G401.6 (cell line): ENCODE results near the gene CHPF.

Source experiments
- FAIRE-seq: peaks from 2 replicates; lab custom pipeline; 2012; peaks lifted over from hg19 to GRCh38; lab: Jason Lieb, UNC

The CHPF gene

GRCh38 chr2:219567791-219568361 is 24.3 kb upstream of the CHPF start:
- no peak for FAIRE-seq

- no peak for FAIRE-seq
These were observed 23.5 kb upstream of the CHPF start for GRCh38 chr2:219567131-219567530.

DNA sequence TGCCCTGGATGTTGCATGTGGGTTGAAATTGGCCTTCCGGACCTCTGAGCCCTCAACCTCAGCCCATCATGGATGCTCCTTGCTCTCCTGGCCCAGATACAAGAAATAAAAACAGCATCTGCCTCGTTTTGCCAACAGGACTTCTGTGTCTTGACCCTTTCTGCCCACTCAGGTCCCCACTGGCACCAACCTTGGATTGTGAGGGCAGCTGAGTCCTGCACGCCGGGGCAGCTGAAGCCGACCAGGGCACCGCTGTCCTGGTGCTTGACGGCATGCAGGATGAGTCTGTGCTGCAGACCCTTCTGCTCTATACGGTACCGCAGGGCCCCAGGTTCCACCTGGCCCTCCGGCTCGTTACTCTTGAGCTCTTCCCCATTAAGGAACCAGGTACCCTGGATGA is 23.0 kb upstream of the CHPF start:
- FAIRE-seq = no peak

- FAIRE-seq = no peak
These were observed 21.8 kb upstream of the CHPF start for GRCh38 chr2:219565130-219566080.

GRCh38 chr2:219563271-219563928 is 19.8 kb upstream of the CHPF start:
- FAIRE-seq = no peak

DNA sequence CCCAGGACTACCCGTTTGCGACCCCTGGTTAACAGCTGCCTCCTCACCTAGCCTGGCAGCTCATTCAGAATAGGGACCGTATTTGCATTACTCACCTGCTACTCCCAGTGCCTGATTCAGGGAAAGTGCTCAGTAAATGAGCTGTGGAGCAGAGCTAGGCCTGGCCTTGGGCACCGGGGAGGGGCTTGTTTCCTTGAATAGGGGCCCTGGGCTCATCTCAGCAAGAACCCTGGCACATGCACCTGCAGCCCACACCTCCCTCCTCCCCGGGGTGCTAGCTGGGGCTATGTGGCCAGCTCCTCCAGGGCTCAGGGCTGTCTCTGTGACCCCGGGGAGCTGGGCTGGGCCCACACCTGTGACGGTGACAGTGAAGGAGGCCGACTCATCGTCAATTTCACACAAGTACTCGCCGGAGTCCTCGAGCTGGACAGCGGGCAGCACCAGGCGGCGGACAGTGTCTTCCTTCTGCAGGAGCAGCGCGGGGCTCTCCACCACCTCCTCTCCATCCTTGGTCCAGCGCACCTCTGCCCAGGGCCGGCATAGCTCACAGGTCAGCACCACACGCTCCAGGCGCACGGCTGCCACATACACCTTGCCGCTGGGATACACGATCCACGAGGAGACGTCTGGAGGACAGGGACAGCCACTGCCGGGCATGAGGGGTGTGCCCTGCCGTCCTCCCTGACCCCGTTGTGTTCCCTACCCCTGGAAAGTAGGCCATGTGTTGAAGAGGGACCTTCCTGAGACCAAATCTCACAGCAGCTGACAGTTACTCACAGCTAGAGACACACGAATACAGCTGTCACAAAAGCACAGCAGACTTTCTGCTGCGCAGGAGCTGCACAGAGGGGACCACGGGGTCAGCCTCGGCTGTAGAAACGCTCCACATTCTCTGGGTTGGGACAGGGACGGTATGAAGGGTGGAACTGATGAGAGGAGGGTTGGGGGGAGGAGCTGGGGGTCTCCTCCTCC is 18.7 kb upstream of the CHPF start:
- FAIRE-seq = no peak

DNA sequence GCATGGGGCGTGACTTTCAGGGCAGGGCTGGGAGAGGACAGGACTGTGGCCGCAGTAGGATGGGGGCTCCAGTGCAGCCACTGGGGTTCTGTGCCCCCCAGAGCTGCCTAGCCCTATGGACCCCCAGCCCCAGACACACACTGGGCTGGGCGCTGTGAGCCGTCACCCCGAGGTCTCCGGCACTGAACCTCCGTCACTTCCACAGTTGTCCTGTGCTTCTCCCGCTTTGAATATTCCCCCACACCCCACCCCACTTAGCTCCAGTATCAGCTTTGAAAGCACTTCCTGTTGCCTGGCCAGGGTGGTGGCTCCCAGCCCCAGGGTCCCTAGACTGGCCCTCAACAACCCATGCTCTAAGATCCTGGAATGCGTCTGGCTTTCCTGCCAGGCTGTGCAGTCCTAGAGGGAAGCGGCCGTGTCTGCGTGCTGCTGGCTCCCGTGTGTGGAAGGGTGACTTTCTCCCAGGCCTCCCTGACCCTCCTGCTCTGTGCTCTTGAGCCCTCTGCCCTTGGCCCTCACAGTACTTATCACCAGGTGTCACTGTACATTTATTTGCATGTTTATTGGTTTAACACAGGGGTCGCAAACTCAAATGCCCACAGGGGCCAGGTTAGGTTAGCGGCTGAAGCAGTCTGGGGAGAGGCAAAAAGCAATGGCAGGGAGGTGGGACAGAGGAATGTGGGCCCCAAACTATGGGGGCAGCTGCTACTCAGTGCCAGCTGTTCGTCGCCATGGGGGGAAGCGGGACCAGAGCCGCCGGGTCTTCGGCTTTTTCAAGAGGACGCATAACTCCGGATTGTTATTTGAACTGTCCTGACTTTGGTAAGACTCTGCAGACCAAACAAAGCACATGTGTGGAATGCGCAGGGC is 17.8 kb upstream of the CHPF start:
- no peak for FAIRE-seq

GRCh38 chr2:219560893-219561178 is 17.2 kb upstream of the CHPF start:
- FAIRE-seq = no peak

DNA sequence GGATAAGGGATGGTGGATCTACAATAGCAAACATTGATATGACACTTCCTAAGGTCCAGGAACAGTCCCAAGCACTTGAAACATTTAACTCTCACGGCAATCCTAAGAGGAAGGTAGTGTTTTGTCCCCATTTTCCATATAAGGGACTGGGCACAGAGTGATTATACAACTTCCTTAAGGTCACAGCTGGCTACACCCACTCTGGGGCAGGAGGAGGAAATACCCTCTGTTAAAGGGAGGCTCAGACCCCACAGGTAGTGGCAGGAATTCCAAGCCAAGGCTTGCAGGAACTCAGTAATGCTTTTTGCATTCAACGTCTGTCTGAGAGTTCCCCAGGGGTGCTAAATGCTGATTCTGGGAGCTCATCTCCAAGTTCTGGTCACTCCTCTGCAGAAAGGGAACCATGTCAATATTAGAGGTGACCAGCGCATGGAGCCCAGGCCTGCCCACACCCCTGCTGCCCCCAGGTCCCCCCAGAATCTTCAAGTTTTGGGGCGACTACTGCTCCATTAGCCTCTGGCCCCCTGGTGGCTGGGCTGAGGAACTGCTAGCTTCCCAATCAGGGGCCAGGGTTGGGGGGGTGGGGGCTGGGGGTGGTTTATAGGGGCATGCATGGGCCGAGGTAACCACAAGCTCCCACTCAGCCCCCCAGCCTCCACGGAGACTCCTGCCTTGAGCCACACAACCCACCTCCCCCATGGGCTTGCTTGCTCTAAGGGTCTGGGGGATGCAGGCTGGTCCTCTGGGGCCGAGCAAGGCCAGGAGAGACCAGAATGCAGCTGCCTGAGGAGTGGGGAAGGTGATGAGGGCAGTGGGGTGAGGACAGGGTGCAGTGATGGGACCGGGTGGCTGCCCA is 16.7 kb upstream of the CHPF start:
- FAIRE-seq = no peak

DNA sequence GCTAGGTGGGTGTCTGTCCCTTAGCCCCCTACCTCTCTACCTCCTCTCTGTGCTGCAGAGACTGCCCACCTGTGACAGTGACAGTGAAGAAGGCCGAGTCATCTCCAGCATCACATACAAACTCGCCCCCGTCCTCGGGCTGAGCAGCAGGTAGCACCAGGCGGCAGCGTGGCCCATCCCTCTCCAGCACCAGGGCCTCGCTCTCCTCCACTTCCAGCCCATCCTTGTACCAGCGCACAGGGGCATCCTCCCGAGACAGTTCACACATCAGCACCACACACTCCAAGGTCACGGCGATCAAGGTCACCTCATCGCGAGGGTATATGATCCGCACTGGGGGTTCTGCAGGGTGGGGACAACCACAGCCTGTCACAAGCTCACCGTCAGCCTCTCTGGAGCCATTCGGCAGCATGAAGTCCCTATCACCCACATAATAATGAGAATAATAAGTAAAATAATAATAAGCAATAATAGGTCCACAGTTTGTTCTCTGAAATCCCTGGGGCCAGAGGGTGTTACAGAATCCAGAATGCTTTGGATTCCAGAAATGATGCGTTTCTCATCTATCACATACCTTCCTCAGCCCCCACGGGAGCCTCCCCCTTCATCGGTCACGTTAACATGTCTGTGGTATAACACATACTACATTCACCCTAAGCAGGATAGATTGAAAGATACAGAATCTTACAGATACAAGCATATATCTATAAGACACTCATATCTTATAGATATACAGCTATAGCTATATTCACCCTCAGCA is 15.7 kb upstream of the CHPF start:
- no peak for FAIRE-seq

- FAIRE-seq = no peak
These were observed 14.5 kb upstream of the CHPF start for GRCh38 chr2:219557791-219558785.

DNA sequence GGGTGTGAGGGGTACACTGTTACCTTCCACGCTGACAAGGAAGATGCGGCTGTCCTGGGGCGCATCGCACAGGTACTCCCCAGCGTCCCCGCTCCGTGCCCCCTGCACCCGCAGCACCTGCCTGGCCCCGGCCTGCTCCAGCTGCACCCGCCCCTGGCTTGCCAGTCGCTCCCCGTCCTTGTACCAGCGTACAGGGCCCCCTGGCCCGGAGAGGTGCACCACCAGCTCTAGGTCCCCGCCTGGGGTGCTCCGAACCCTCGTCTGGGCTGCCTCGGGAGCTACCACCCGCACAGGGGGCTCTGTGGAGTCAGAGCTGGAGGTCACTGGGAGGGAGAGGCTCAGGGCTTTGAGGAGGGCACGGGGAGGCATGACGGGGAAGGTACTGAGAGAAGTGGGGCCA is 13.7 kb upstream of the CHPF start:
- FAIRE-seq = no peak

- FAIRE-seq = no peak
These were observed 12.8 kb upstream of the CHPF start for GRCh38 chr2:219556413-219556812.

DNA sequence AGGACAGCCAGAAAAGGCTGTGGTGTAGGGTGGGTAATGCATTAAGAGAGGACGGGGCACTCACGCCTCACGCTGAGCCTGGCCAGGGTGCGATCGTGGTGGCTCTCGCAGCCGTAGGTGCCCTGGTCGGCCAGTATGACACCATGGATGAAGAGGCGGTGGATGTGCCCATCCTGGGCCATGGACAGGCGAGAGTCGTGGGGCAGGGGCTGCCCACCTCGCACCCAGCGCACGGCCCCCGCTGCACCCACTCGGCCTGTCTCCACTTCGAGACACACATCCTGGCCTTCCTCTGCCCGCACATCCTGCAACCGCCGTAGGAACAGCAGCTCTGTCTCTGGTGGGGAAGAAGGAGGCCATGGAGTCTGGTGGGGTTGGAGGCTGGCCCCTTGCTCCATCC is 12.3 kb upstream of the CHPF start:
- FAIRE-seq = no peak

- FAIRE-seq = no peak
These were observed 10.7 kb upstream of the CHPF start for GRCh38 chr2:219554350-219554749.

DNA sequence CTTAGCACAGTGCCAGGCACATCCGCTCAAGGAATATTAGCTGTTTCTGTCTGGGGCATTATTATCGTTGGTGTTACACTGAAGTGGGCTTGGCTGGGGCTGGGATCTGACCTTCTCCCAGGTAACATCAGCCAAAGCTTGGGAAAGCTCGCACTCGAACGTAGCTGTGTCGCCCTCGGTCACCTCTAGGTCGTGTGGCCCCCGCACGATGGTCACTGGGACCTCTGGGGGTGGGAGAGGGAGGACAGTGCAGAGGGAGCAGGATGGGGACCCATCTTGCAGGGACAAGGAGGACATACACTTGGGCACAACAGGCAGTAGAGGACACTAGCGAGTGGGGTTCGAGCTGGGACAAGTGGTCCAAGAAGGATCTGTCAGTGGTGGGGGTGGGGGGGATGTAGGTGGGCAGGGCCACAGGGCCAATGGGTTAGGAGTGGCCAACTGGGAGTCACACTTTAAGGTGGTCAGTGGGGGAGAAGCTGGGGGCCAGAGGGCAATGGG is 9.9 kb upstream of the CHPF start:
- FAIRE-seq = no peak

- FAIRE-seq = no peak
These were observed 9.5 kb upstream of the CHPF start for GRCh38 chr2:219553168-219553417.

GRCh38 chr2:219552382-219553167 is 9.0 kb upstream of the CHPF start:
- peak; percentile 30 for FAIRE-seq
